ENCODE results near the gene HYAL1.
"Not testable (repeated sequence)": the region's sequence is repeated elsewhere in the genome, so short reads cannot be mapped to it uniquely, and the experiment has no call there.

HYAL1 gene

DNA sequence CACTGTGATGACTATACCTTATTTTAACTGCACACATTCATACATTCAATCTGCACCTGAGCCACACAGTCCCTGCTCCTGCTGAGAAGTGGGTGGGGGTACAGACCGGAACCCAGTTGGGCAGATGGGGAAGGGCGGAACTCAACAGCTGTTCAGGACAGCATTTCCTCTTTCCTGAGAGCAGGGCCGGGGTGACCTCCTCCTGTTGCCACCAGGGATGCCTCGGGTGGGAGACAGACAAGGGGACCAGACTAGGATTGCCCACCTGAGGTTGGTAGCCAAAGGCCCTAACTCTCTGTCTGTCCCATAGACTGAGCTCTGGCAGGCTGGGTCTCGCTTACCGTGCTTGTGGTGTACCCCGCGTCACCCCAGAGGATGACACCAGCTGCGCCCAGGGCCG, 15.2 kb upstream of the HYAL1 start:
- DNase-seq (ENCODE audit: low read depth, low spot score): no peak

DNA sequence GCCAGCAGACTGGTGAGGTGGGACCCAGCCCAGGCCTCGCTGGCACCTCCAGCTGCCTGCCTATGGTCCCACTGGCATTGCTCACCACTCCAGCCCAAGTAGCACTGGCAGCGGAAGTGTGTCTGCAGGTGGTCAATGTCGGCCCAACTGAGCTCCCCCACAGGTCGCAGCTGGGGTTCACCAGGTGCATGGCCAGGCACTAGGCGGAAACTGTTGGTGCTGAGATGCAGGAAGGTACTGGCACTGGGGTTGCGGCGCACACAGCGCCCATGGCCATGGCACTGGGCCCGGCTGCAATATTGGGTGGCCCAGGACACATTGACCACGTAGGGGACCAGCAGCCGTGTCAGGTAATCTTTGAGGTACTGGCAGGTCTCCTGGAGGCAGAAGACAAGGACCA, 14.8 kb upstream of the HYAL1 start:
- DNase-seq (ENCODE audit: low read depth, low spot score): no peak

DNA sequence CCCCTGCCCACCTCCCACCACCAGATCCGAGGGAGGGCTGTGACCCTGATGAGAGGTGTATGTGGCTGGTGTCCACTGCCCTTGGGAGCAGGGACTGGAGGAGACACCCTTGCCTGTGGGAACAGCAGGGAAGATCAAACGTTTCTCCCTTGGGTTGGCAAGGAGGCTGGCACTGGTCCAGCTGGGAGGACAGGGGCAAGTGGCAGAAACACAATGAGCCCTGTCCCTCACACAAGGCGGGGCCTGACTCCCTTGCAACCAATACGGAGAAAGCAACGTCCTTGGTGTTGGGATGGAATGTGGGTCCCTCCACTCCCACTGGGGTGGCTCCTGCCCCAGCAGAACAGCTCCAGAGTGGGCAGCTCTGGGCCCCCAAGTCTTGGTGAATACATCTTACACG, 13.9 kb upstream of the HYAL1 start:
- DNase-seq (ENCODE audit: low read depth, low spot score): no peak

DNA sequence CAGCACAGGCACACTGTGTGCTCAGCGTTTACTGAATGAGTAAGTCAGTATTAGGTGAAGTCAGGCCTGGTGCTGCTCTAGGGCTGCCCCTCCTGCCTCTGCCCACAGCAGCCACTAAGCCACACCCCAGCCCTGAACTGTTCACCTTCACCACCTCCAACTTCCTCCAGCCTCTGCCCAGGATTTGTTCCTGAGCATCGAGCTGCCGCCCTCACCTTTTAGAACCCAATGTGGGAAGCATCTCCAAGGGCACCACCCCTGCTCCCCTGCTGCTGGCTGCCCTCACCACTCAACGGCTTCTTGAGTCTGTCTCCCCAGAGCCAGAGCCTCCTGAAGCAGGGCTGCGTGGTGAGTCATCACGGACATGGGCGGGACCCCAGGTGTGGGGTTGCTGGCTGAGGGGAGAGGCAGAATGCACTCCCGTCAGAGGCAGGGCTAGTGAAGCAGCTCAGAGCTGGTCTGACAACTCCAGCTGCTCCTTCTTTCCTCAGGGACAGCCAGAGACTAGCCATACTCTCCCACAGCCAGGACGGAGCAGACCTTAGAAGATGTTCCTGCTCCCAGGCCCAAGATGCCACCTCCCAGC, 13.4 kb upstream of the HYAL1 start:
- DNase-seq (ENCODE audit: low read depth, low spot score): peak; percentile 78

DNA sequence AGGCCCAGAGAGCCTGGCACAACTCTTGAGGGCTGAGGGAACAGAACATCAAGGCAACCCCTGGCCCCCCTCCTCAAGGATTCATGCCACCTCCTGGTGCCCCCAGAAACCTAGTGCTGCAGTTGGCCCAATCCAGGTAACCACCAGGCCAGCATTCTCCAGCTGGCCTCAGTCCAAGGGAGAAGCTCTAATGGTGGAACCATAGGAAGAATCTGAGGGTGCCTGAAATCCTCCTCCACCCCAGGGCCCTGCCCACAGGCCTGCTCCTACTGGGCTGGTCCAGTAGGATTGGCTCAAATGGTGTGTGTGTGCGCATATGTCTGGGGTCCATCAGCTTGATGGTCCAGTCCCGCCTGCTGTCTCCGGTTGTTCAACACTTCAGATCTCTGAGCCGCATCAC, 11.4 kb upstream of the HYAL1 start:
- no peak for DNase-seq (ENCODE audit: low read depth, low spot score)

DNA sequence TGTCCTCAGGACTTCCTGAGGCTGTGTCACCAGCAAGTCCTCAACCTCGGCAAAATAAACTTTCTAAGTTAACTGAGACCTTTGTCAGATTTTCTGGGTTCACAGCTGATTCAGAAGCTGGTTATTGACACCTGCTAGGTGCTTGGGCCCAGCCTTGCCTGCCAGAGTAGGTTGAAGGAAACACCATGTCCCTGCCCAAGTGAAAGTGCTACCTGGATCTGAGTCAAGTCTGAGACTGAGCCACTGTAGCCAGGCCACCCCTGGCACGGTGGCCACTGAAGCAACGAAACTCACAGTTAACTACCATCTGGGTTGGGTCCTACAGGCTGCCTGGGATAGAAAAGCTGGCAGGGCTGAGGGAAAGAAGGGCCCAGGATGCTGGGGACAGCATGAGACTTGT, 11.0 kb upstream of the HYAL1 start:
- DNase-seq (ENCODE audit: low read depth, low spot score): no peak

DNA sequence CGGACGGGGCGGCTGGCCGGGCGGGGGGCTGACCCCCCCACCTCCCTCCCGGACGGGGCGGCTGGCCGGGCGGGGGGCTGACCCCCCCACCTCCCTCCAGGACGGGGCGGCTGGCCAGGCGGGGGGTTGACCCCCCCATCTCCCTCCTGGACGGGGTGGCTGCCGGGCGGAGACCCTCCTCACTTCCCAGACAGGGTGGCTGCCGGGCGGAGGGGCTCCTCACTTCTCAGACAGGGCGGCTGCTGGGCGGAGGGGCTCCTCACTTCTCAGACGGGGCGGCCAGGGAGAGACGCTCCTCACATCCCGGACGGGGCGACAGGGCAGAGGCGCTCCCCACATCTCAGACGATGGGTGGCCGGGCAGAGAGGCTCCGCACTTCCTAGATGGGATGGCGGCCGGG, 8.7 kb upstream of the HYAL1 start:
- DNase-seq (ENCODE audit: low read depth, low spot score): not testable (repeated sequence)

DNA sequence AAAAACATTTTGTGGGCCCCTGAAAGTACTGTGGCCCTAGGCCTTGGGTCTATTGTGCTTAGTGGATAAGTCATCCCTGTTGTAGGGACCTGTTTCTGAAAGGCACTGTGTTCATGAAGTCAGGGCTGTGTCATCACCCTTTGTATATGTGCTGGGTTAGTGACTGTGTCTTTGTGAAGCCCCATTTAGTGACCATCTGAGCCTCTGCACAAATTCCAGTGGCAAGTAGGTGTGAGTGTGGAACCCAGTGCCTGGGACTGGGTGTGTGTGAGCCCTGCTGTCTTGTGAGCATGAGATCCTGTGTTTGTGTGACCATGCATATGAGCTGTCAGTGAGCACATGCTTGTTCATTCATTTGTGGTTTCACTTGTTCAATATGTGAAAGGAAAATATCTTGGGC, 1.2 kb upstream of the HYAL1 start:
- no peak for DNase-seq (ENCODE audit: low read depth, low spot score)

DNA sequence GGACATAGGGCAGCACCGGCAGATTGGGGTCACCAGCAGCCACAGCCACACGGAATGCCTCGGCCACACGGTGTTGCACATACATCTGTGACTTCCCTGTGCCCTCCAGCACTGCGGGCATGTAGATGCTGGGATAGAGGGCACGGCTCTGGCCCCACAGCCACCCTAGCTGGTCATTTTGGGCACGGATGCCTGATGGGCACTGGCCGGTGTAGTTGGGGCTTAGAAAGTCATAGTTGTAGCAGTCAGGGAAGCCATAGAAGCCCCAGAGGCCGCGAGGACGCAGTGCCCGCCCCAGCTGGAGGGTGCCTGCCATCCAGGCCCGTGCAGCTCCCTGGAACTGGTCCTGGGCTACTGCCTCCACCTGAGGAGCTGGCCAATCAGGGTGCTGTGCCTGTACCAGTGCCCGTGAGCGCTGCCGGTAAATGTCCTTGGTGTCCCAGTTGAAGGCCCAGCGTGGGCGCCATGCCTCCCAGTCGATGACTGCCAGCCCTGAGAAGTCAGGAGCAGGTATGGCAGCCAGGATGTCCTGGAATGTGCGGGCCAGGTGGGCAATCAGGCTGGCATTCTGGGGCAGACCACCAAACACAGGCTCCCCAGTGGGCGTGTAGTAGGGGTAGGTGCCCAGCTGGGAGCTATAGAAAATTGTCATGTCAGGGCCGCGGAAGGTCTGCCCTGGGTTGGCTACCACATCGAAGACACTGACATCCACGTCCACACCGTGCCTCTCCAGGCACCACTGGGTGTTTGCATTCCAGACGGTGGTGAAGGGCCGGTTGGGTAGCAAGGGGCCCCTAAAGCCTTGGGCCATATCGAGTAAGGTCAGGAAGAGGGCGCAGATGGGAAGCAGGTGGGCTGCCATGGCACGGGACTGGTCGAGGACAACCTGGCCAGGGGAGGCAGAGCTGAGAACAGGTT, 1.0 kb downstream of the HYAL1 start:
- no peak for DNase-seq (ENCODE audit: low read depth, low spot score)

DNA sequence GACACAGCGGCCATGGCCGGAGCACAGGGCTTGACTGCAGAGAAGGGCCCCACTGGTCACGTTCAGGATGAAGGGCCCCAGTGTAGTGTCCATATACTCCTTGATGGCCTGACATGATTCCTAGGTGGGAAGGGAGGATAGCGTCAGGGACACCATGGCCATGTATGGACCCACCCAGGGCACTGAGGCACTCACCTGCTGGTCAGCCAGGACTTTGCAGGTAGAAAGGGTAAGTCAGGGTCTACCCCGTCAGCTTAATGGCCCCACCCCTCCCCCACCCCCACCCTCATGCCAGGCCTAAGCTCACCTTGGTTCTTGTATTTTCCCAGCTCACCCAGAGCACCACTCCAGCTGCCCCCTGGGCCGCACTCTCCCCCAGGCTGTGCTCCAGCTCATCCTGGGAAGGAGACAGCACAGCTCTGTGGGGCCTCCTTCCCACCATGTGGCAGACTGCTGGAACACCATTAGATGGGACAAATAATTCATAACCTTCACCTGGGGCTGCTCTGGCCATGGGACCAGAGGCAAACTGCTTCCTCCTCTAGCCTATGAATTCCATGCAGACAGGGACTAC, 2.6 kb downstream of the HYAL1 start:
- DNase-seq (ENCODE audit: low read depth, low spot score): no peak

DNA sequence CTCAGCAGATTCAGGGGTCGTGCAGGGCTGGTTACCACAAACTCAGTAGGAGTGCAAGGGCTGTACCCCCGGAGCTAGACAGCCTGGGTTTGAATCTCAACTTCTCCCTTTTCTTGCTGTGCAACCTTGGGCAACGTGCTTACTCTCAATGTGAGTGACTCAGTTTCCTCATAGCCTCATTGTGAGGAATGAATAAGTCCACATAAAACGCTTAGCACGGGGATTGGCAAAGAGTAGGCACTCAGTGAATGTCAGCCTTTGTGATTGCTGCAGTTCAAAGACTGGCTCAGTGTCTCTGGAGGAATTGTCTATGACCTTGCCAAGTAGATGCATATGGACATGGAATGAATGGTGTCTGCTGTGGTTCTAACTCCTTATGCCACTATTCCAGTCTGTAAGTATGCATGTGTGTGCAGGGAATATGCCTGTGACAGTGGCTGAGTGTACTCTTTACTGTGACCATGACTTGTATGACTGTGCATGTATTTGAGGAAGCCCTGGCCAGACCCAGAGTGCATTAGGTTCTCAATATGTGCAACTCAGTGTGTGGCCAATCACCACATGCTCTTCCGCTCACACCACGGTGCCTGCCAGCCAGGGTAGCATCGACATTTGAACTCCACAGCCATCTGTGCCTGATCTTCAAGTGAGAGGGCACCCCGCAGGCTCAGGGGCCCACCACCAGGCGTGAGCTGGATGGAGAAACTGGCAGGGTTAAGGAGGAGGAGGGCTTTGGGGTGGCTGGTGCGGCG, 3.3 kb downstream of the HYAL1 start:
- no peak for DNase-seq (ENCODE audit: low read depth, low spot score)

DNA sequence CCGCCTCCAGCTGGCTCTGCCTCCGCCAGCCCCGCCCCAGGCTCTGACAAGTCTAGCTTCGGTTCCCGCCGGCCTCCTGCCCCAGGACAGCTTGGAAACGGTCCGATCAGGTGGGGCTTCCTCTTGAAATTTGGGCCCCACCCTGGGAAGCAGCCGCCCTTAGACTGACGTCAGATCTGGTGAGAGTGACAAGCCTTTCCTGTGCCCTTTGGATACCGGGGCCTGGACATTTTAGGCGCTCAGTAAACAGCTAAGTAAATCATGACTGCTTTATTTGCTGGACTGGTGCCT, 3.8 kb downstream of the HYAL1 start:
- DNase-seq (ENCODE audit: low read depth, low spot score): no peak

DNA sequence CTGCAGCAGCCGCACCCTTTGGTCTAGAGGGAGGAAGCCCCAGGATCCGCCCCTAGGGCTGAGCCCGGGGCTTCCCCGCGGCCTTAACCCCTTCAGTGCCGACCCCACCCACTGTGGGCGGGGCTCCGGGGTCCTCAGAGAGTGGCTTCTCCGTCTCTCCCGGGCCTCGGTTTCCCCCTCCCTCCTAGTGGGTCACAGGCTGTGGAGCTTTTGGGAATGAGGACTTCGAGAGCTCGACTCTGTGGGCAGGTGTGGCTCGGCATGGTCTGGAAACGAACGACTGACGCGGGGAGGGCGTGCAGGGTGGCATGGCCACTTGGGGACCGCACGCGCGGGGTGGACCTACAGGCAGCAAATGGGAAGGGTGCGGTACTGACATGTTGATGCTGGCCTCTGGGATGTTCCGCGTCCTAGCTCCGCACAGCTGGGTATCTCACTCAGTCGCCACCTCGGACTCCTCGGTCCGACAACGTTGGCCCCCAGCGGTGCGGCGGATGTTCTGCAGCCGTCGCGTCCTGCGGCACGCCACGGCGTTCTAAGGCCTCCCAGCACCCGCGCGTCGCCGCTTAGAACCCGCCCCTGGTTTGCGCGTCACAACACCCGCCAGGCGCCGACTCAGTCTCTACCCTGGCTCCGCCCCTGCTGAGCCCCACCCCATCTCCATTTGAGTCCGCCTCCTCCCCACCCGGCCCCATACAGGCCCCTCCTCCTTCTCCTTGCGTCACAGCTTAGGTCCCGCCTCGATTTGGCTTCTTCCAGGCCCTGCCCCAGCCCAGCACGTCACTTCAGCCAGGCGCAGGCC, 4.3 kb downstream of the HYAL1 start, which contains the start of the genes HYAL3 and NAA80:
HYAL3 (minus strand) TSS at position 570 of the 802 bp plus-strand sequence. CDS start 3,803 bp downstream, outside the sequence.
NAA80 (minus strand) TSS at position 570 of the 802 bp plus-strand sequence. CDS start 1,942 bp downstream, outside the sequence.
- DNase-seq (ENCODE audit: low read depth, low spot score): peak; percentile 99

DNA sequence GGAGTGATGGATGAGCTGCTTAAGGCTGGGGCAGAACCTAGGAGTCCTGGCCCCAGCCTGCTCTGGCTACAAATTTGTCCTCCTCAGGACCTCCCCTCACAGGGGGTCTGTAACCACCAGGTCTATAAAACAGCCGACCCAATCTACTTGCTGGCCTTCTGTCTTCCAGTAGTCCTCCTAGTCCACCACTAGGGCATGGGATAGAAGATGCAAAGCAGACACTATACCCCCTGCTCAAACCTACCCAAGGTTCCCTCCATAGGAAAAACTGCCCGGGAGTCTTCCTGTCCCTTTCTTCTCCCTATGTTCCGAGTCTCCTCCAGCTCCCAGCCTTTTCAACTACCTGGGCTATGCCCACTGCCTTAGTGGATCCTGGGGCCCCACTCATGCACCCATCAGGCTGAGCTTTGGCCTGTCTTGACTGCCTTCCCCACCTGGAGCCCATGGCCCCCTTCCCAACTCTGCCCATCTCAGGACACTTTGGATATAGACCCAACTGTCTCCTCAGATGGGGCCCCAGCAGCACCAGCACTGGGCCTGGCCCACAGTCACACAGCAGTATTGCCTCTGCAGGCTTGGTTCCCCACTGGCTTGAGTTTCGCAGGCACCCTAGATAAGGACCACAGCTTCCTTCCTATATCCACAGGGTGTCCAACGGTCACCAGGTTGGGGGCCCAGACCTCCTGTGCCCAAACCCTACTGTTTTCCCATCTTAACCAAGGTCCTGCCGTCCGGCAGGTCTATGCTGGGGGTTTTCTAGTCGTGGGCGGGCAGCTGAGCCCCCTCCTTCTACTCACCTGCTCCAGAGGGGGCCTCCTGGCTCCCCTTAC, 5.3 kb downstream of the HYAL1 start:
- DNase-seq (ENCODE audit: low read depth, low spot score): no peak

DNA sequence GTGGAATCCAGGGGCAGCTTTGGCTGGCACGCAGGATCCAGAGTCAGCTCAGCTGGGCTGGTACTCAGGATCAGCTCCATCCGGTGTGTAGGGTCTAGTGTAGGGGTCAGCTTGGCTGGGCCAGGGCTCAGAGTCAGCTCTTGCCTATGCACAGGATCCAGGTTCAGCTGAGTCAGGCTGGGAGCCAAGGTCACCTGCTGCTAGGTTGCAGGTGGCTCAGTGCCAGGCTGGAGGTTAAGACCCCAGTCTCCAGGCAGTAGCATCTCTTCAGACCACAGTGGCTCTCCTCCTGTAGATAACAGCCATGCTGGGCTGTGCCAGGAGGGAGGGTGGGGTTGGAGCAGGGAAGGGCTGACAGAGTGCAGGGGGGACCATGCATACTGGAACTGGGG, 6.0 kb downstream of the HYAL1 start:
- no peak for DNase-seq (ENCODE audit: low read depth, low spot score)

DNA sequence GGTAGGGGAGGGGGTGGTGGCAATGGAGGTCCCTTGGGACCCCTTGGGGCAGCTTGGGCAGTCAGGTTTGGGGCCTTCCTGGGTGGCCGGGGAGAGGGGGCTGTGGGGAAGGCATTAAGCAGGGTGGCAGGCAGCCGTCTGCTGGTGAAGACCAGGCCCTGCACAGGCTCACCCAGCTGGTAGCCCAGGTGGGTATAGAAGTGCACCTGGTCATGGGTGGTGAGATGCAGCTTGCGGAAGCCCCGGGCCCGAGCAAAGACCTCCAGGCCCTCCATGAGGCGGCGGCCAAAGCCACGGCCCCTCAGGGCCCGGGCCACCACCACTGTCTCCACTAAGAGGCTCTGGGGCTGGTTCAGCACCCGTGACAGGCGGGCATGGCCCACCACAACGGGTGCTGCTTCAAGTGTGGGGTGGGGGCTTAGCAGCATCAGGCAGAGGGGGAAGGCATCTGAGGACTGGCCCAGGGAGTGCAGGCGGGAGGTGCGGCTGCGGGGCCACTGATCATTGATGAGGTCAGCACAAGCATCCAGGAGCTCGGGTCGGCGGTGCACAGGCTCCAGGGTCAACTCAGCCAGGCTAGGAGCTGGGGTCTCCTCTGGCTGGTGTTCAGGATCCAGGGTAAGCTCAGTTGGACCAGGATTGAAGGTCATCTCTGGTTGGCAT, 6.5 kb downstream of the HYAL1 start:
- no peak for DNase-seq (ENCODE audit: low read depth, low spot score)

DNA sequence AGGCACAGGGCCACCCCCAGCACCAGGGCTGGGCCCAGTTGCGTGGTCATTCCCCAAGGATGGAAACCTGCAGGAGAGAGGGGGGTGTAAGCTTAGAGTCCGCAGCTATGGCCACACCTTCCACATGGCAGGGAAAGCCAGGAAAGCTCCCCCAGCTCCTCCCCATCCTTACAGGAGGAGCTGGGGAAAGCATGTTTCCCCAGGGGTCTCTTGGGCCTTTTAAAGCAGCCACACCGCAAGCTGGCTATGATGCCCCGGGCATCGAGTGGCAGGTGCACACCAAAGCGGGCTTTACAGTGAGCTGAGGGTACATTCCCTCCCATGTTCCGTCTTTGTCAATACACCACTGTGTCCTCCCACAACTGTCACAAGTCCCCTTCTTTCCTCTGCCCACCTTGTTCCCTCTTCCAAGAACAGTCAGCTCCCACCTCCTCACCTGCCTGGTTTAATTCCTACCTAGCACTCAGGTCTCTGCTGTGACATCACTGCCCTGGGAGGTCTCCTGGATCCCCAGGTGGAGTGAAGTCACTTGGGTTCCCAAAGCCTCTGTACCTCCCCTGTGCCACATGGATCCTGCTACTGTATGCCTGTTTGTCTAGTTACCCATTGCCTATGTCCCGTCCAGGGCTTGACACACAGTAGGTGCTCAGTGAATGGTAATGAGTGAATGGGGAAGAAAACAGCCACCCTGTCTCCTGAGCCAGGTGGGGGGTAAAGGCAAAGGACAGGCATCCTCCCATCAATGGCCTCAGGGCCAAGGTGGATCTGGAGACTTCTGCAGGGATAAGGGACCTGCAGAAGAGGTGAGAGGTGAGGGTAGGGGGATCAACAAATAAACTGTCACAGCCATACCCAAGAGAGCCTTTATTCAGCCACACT, 7.6 kb downstream of the HYAL1 start:
- DNase-seq (ENCODE audit: low read depth, low spot score): no peak

DNA sequence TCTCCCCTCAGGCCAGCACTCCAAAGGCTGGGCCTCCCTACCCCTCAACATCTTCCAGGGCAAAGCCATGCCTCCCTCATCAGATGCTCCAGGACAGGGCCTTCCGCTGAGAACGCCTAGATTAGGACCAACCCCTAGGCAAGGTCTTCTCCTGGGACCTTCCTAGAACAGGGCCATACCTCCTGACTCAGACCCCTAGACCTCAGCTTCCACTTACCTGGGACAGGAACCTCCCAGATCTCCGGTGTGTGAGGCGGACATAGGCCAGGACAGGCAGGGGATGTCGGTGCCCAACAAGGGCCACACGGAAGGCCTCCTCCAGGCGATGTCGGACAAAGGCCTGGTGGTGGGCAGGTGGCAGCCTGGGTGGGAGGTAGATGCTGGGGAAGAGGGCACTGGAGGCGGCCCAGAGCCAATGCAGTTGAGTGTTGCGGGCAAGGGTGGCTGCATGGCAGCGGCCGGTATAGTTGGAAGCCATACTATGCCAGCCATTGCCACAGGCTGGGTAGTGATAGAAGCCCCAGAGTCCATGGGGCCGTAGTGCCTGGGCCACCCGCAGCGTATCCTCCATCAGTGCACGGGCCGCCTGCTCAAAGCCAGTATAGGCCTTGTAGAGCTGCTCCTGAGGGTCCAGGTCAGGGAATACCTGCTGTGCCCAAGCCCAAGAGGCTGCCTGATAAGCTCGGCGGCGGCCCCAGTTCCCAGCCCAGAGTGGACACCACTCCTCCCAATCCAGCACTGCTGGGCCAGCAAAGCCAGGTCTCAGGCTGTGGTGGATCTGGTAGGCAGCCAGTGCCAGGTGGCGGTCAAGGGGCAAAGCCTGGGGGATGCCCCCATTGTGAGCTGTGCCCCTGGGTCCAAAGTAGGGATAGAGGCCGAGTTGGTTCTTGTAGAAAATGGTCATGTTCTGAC, 8.6 kb downstream of the HYAL1 start:
- DNase-seq (ENCODE audit: low read depth, low spot score): no peak
